A549 treated with CpdA at 1 μM for 4 hours (cell line): ENCODE results near the gene FLII. TPM values are rescaled to one million over a fixed set of nuclear protein-coding genes. Genes with fewer than 3 reads are reported as not detected.

Source experiments
- total RNA-seq: library from RNA; stranded (reverse); fragments of 200-300 nt; extraction: Qiagen RNA extraction; gene quantifications from 5 replicates; pipeline ENCODE4 v1.2.3, GENCODE V29; 2022; ENCODE audit warnings: low read depth

The FLII gene
- 235 to 266 TPM (median 246 TPM) in 5 replicates for total RNA-seq

DNA sequence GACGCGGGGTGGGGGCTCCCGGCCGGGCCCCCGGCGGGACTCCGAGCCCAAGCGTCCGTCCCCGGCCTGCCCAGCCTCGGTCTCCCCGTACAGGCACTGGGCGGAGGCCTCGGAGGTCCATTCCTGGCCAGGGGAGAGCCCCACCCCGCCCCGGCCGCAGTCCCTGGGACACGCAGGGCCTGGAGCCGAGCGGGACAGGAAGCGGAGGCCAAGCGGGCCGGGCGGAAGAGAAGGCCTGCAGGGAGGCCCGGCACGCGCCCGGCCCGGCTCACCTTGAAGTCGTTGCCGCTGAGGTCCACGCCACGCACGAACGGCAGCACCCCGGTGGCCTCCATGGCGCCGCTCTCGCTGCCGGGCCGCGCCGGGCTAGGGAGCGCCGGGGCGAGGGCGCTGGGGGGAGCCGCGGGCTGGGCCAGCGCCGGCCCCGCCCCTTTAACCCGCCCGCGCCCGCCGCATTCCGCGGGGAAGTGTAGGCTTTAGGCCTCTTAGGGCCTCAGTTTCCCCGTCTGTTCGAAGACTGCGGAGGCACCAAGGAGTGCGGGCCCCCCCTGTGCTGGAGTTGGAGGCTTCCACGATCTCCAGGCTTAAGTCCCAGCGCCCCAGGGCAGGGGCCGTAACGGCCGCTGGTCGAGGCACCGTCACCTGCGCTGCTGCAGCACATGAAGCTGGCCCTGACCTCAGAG, at the start of gene FLII:
TSS of gene FLII (minus strand) at position 383 of the 683 bp plus-strand sequence. CDS start at position 335, 48 bp downstream.

DNA sequence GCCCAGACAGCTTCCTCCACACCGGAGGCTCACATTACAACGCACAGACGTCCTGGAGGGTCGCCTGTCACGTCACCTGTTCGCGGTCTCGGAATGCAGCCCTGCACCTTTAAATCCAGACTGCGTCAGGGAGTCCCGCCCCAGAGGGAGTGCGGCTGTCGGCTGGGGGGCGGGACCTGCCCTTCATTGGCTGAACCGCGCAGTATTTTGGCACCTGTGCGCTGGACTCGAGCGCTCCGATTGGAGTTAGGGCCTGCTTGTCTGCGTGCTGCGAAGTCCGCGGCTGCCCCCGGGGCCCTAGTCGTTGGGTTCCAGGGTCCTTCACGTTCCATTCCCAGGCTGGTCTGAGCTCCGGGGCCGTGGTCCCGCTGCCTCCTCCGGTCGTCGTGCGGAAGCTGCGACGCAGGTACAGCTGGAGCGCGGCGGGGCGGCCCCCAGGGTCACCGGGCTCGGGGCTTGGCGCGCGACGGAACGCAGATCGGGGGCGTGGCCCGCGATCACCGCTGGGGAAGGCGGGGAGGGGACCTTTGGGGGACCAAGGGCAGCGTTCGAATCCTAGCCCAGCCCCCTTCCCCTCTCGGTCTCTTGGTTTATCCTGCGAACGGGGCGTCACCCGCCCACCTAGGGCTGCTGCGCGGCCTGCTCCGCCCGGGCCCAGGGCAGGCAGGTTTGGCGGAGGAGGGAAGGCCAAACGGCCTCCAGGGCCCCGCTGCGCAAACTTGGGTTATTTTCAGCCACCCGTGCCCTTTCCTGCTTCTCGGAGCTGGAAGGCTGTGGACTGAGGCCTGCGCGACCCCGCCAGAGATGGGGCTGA, 2.0 kb upstream of the FLII start, which contains the start of gene MIEF2:
TSS of gene MIEF2 (plus strand) at position 331 of the 814 bp plus-strand sequence. CDS start 2,059 bp downstream, outside the sequence.

GRCh38 chr17:18225121-18225641, 33.4 kb downstream of the FLII start, which contains the start of gene LLGL1:
Gene LLGL1, plus strand, starts transcription at chr17:18225635. Its CDS starts 48 bp downstream, at chr17:18225683.

Other genes starting within 250 kb of the FLII start
- gene ATPAF2, start 219.6 kb downstream of the FLII start, total RNA-seq, result 23.9 to 31.3 TPM (median 27.8 TPM) in 5 replicates
- 11.2 to 13.0 TPM (median 12.4 TPM) in 5 replicates for gene GID4, start 219.3 kb downstream of the FLII start, total RNA-seq
- 43.3 to 57.3 TPM (median 54.9 TPM) in 5 replicates for gene DRG2, start 170.8 kb downstream of the FLII start, total RNA-seq
- 0.14 to 0.33 TPM (median 0.22 TPM) in 5 replicates for gene MYO15A, start 150.0 kb downstream of the FLII start, total RNA-seq
- gene ALKBH5, start 74.9 kb downstream of the FLII start, total RNA-seq, result 49.9 to 62.3 TPM (median 54.3 TPM) in 5 replicates
- gene LLGL1, start 33.1 kb downstream of the FLII start, total RNA-seq, result 11.9 to 18.6 TPM (median 15.0 TPM) in 5 replicates
- 7.5 to 10.4 TPM (median 8.7 TPM) in 5 replicates for gene MIEF2, start 1.9 kb upstream of the FLII start, total RNA-seq
- gene TOP3A, start 56.3 kb upstream of the FLII start, total RNA-seq, result 34.8 to 41.2 TPM (median 37.6 TPM) in 5 replicates
- gene SMCR8, start 56.6 kb upstream of the FLII start, total RNA-seq, result 16.5 to 18.1 TPM (median 17.0 TPM) in 5 replicates
- gene SHMT1, start 104.8 kb upstream of the FLII start, total RNA-seq, result 40.5 to 51.2 TPM (median 45.2 TPM) in 5 replicates
- not detected in 5 replicates for gene EVPLL, start 119.0 kb upstream of the FLII start, total RNA-seq
- 0.07 to 0.14 TPM in 2 of 5 replicates, not detected in the others for gene LGALS9C, start 218.1 kb upstream of the FLII start, total RNA-seq